Osteocyte (in vitro differentiated cells): ENCODE measurements around the gene ATOSA. TPM values are rescaled to one million over a fixed set of nuclear protein-coding genes. Genes with fewer than 3 reads are reported as not detected.

Experiments used
- DNase-seq: peaks from one replicate; pipeline ENCODE4 v3.0.0; 2021; ENCODE audit warnings: mixed read lengths; ENCODE audit not compliant: unreplicated experiment; ENCODE audit errors: extremely low spot score
- H3K27ac Mint-ChIP-seq: one replicate; pipeline ENCODE4 v1.8.0; 2021; ENCODE audit warnings: mild to moderate bottlenecking, mixed read lengths; ENCODE audit not compliant: unreplicated experiment
- H3K27me3 Mint-ChIP-seq: one replicate; pipeline ENCODE4 v1.8.0; 2021; ENCODE audit warnings: mixed read lengths; ENCODE audit not compliant: unreplicated experiment
- H3K36me3 Mint-ChIP-seq: one replicate; pipeline ENCODE4 v1.8.0; 2021; ENCODE audit warnings: mixed read lengths; ENCODE audit not compliant: unreplicated experiment
- H3K4me1 Mint-ChIP-seq: one replicate; pipeline ENCODE4 v1.8.0; 2021; ENCODE audit warnings: mixed read lengths; ENCODE audit not compliant: unreplicated experiment
- H3K4me3 Mint-ChIP-seq: one replicate; pipeline ENCODE4 v1.8.0; 2021; ENCODE audit warnings: mild to moderate bottlenecking, moderate library complexity, mixed read lengths; ENCODE audit not compliant: unreplicated experiment
- H3K9me3 Mint-ChIP-seq: one replicate; pipeline ENCODE4 v1.8.0; 2021; ENCODE audit warnings: mixed read lengths; ENCODE audit not compliant: unreplicated experiment
- total RNA-seq: library from RNA; stranded (reverse); gene quantifications from 2 replicates; pipeline ENCODE4 v1.2.1, GENCODE V29; 2021
- TF ChIP-seq, protein P1 (sequence below): fragments of 200-600 bp; sonication (generic); IDR thresholded peaks from 2 replicates; pipeline ENCODE4 v1.5.0; 2021; ENCODE audit warnings: antibody characterized with exemption, mild to moderate bottlenecking, moderate library complexity

The ATOSA gene
- total RNA-seq, 1 donor from 2014 or later: 33.6 TPM

DNA sequence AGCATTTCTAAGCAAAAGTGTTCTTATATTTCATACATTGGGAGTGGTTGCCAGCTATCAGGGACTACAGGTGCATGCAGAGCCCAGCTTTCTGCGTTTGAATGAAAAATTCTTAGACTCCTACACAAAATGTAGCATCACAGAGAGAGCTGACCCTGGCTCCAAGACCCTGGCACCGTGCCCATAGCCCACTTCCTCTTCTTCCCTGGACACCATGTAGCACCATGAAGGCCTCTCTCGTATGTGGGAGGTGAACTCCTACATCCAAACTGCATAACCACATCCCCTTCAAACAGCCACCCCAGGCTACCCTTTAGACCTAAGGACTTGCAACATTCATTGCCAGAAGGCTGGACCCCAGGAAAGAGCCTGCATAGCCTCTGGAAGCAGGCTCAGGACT, 35.8 kb upstream of the ATOSA start:
- no peak overlapping the region for H3K4me3 Mint-ChIP-seq
- no peaks in the 10 kb centered on the region for H3K36me3 Mint-ChIP-seq
- no peak for DNase-seq
- no peaks in the 10 kb centered on the region for H3K9me3 Mint-ChIP-seq
- no peak overlapping the region for H3K27ac Mint-ChIP-seq
- TF ChIP-seq, protein P1, sequence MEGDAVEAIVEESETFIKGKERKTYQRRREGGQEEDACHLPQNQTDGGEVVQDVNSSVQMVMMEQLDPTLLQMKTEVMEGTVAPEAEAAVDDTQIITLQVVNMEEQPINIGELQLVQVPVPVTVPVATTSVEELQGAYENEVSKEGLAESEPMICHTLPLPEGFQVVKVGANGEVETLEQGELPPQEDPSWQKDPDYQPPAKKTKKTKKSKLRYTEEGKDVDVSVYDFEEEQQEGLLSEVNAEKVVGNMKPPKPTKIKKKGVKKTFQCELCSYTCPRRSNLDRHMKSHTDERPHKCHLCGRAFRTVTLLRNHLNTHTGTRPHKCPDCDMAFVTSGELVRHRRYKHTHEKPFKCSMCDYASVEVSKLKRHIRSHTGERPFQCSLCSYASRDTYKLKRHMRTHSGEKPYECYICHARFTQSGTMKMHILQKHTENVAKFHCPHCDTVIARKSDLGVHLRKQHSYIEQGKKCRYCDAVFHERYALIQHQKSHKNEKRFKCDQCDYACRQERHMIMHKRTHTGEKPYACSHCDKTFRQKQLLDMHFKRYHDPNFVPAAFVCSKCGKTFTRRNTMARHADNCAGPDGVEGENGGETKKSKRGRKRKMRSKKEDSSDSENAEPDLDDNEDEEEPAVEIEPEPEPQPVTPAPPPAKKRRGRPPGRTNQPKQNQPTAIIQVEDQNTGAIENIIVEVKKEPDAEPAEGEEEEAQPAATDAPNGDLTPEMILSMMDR: no peak
- no peaks in the 10 kb centered on the region for H3K4me1 Mint-ChIP-seq
- peaks cover 9% of the 10 kb centered on the region for H3K27me3 Mint-ChIP-seq

DNA sequence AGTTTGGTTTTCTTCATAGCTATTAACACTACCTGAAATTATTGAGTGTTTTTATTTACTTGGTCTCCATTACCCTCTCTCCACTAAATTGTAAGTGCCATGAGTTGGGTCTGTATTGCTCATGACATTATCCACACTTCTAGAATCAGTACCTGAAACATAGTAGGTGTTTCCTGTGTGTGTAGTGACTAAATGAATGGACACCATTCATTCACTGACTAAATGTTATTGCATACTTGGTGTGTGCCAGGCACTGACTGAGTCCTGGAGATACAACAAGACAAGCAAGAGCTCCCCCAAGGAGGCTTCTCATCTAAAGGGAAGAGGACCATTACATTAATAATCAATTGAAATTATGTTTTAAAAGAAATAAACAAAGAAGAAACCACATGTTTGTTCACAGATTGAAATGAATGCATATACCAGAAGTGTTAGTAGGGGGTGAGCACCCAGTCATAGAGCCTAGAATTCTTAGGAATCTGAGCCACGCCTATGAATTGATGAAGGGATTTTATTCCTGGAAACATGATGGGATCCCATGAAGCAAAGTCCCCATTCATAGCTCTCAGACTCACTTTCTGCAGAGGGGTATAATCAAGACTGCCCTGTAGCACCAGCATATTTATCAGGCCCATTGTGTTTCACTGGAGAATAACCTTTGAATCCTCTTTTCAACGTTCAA, 31.7 kb upstream of the ATOSA start:
- TF ChIP-seq, protein P1: no peak
- H3K4me3 Mint-ChIP-seq: no peak overlapping the region
- H3K27ac Mint-ChIP-seq: no peak overlapping the region
- peaks cover 34% of the 10 kb centered on the region for H3K27me3 Mint-ChIP-seq
- H3K36me3 Mint-ChIP-seq: no peaks in the 10 kb centered on the region
- no peak for DNase-seq
- H3K4me1 Mint-ChIP-seq: no peaks in the 10 kb centered on the region
- H3K9me3 Mint-ChIP-seq: no peaks in the 10 kb centered on the region

DNA sequence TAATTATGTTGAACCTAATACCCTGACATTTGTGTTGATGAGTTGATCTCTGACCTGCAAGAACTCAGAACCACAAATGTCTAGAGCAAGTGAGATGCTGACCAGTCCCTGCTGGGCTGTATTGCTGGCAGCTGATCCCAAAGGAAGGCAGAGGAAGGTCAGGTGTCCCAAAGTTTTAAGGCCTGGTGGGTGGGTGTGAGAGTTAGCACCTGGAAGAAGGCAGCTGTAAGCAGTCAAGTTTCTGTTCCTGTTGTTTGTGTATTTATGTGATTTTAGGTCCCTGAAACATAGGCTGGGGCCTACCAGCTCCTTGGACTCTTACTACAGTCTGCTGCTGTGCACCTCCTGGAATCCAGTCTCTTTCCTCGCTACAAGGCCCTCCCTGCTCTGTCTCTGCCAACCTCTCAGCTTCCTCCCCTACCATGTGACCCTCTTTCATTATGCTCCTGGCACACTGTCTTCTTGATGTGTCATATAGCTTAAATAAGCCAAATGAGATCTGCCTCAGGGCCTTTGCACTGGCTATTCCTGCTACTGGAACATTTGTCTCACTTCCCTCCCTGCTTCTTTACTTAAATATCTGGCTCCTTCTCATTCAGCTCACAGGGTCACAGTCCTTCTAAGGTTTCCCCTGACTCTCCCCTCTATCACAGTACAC, 31.0 kb upstream of the ATOSA start:
- peaks cover 34% of the 10 kb centered on the region for H3K27me3 Mint-ChIP-seq
- H3K36me3 Mint-ChIP-seq: no peaks in the 10 kb centered on the region
- no peak overlapping the region for H3K4me3 Mint-ChIP-seq
- H3K9me3 Mint-ChIP-seq: no peaks in the 10 kb centered on the region
- H3K27ac Mint-ChIP-seq: no peak overlapping the region
- H3K4me1 Mint-ChIP-seq: no peaks in the 10 kb centered on the region
- TF ChIP-seq, protein P1: no peak
- DNase-seq: no peak

DNA sequence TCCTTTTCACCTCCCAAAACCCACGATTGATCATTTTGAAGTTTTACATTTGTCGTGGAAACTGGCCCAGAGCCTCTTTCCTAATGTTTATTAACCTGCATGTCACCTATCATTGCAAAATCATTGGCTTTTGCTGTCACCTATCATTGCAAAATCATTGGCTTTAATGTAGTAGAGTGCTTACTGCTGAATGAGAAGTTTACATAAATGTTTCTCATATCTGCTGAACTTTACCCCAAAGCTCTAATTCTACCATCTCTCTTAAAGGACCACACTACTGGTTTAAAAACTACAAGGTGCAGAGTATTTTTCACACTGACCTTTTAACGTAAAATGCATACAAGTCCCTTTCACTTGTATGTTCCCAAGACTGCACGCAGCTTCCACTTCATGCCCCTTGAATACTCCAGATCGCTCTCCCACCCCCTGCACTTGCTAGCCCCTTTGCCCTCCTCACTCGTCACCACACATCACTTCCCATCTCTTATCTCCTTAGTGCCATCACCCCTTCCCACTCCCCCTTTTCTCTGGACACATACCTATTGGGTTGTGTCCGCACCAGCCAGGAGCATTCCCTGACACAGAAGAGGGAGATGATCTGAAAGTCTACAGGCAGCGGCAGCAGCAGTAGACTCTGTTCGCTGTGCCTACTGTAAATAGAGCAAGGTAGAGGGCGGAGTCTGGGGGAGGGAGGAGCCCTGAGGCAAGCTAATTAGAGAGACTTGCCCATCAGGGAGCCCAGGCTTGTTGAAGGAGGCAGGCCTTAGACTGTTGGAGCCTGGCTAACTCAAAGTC, 30.2 kb upstream of the ATOSA start:
- TF ChIP-seq, protein P1: no peak
- DNase-seq: no peak
- Mint-ChIP-seq H3K9me3 (no peaks in the 10 kb centered on the region), H3K4me3 (no peak overlapping the region), H3K36me3 (no peaks in the 10 kb centered on the region), H3K27me3 (peaks cover 37% of the 10 kb centered on the region), H3K4me1 (no peaks in the 10 kb centered on the region), H3K27ac (no peak overlapping the region)

DNA sequence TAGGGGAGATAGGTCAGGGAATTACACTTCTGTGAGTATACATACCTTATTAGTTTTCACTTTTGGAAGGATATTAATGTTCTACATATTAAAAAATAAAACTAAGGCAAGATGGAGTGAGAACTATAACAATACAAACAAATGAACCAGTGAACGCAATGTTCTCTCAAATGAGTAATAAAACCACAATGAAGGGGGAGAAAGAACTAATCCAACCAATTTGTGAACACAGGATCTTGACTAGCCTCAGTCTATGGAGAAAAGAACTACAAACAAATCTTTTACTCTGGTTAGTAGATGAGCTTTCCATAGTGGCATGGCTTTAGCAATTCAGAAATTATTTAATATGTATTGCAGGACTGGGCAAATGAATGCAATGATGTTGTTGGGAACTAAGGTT, 26.9 kb upstream of the ATOSA start:
- Mint-ChIP-seq H3K36me3 (no peaks in the 10 kb centered on the region), H3K9me3 (no peaks in the 10 kb centered on the region), H3K27me3 (peaks cover 43% of the 10 kb centered on the region), H3K27ac (no peak overlapping the region), H3K4me1 (no peaks in the 10 kb centered on the region), H3K4me3 (no peak overlapping the region)
- TF ChIP-seq, protein P1: no peak
- no peak for DNase-seq
